GM23248 (cell line): ENCODE measurements around the gene MEI1.

ENCODE experiments used
- EZH2 ChIP-seq: fragments of 200-600 bp; sonication (generic); IDR thresholded peaks from 2 replicates; pipeline ENCODE4 v1.6.1; 2018; ENCODE audit warnings: antibody characterized with exemption, mild to moderate bottlenecking; ENCODE audit not compliant: insufficient read depth, poor library complexity, severe bottlenecking
- EZH2phosphoT487 ChIP-seq: fragments of 200-600 bp; sonication (generic); IDR thresholded peaks from 2 replicates; pipeline ENCODE4 v1.6.1; 2018; ENCODE audit warnings: antibody characterized with exemption, moderate library complexity, mild to moderate bottlenecking, low read depth; ENCODE audit not compliant: insufficient read depth

- no peak for TF ChIP-seq EZH2
- TF ChIP-seq EZH2phosphoT487, result no peak
These were observed 32.9 kb downstream of the MEI1 start for GRCh38 chr22:41732096-41732772.
